ENCODE measurements around the gene JCAD. TPM values are rescaled to one million over a fixed set of nuclear protein-coding genes. Genes with fewer than 3 reads are reported as not detected.

Gene JCAD
- total RNA-seq, 1 experiment from 2014 or later: 0.54 TPM

GRCh38 chr10:30073045-30073766, 13.8 kb upstream of the JCAD start:
- BruUV-seq (replicated peaks): no TSS peak
- Mint-ChIP-seq H3K4me1 (ENCODE audit: low read depth, unreplicated experiment) (no peaks in the 10 kb centered on the region), H3K27me3 (ENCODE audit: unreplicated experiment) (peaks cover 54% of the 10 kb centered on the region), H3K36me3 (ENCODE audit: insufficient read depth, unreplicated experiment) (peaks cover 5% of the 10 kb centered on the region), H3K9me3 (ENCODE audit: low read depth, unreplicated experiment) (no peaks in the 10 kb centered on the region), H3K4me3 (ENCODE audit: low read depth, unreplicated experiment) (no peak overlapping the region), H3K27ac (ENCODE audit: unreplicated experiment) (no peak overlapping the region)
- no peak for TF ChIP-seq CTCF (IDR thresholded peaks at IDR 0.05; ENCODE audit: unreplicated experiment)
- intact Hi-C loops (cut with micrococcal nuclease; ENCODE audit: unreplicated experiment): no loop called here
- DNase-seq: no peak
- CTCF ChIA-PET: interaction anchor here (0.6 kb wide), 1 partner anchor 413 kb away, joined by 6 read pairs; no protein-coding TSS in a partner anchor

- no peaks in the 10 kb centered on the region for H3K9me3 Mint-ChIP-seq (ENCODE audit: low read depth, unreplicated experiment)
- no peak overlapping the region for H3K27ac Mint-ChIP-seq (ENCODE audit: unreplicated experiment)
- no peaks in the 10 kb centered on the region for H3K4me1 Mint-ChIP-seq (ENCODE audit: low read depth, unreplicated experiment)
- no peak for TF ChIP-seq CTCF (IDR thresholded peaks at IDR 0.05; ENCODE audit: unreplicated experiment)
- CTCF ChIA-PET: interaction anchor here (1.0 kb wide), 1 partner anchor 9 kb away, joined by 3 read pairs; no protein-coding TSS in a partner anchor
- BruUV-seq (replicated peaks): no TSS peak
- DNase-seq: no peak
- peaks cover 5% of the 10 kb centered on the region for H3K36me3 Mint-ChIP-seq (ENCODE audit: insufficient read depth, unreplicated experiment)
- intact Hi-C loops (cut with micrococcal nuclease; ENCODE audit: unreplicated experiment): no loop called here
- H3K4me3 Mint-ChIP-seq (ENCODE audit: low read depth, unreplicated experiment): no peak overlapping the region
- peaks cover 42% of the 10 kb centered on the region for H3K27me3 Mint-ChIP-seq (ENCODE audit: unreplicated experiment)
Observed at GRCh38 chr10:30072068-30072467, 12.7 kb upstream of the JCAD start.

GRCh38 chr10:30070001-30070685, 10.8 kb upstream of the JCAD start:
- TF ChIP-seq CTCF (IDR thresholded peaks at IDR 0.05; ENCODE audit: unreplicated experiment): no peak
- DNase-seq: no peak
- Mint-ChIP-seq H3K4me3 (ENCODE audit: low read depth, unreplicated experiment) (no peak overlapping the region), H3K27me3 (ENCODE audit: unreplicated experiment) (peaks cover 23% of the 10 kb centered on the region), H3K27ac (ENCODE audit: unreplicated experiment) (no peak overlapping the region), H3K9me3 (ENCODE audit: low read depth, unreplicated experiment) (no peaks in the 10 kb centered on the region), H3K4me1 (ENCODE audit: low read depth, unreplicated experiment) (no peaks in the 10 kb centered on the region), H3K36me3 (ENCODE audit: insufficient read depth, unreplicated experiment) (peaks cover 5% of the 10 kb centered on the region)
- CTCF ChIA-PET: no interaction called here
- intact Hi-C loops (cut with micrococcal nuclease; ENCODE audit: unreplicated experiment): no loop called here
- BruUV-seq (replicated peaks): no TSS peak

GRCh38 chr10:30068492-30069223, 9.3 kb upstream of the JCAD start:
- H3K36me3 Mint-ChIP-seq (ENCODE audit: insufficient read depth, unreplicated experiment): peaks cover 5% of the 10 kb centered on the region
- H3K4me3 Mint-ChIP-seq (ENCODE audit: low read depth, unreplicated experiment): no peak overlapping the region
- no peak overlapping the region for H3K27ac Mint-ChIP-seq (ENCODE audit: unreplicated experiment)
- CTCF ChIA-PET: interaction anchor here (0.7 kb wide), 1 partner anchor 139 kb away, joined by 4 read pairs; no protein-coding TSS in a partner anchor
- intact Hi-C loops (cut with micrococcal nuclease; ENCODE audit: unreplicated experiment): no loop called here
- no TSS peak for BruUV-seq (replicated peaks)
- no peak for DNase-seq
- H3K4me1 Mint-ChIP-seq (ENCODE audit: low read depth, unreplicated experiment): no peaks in the 10 kb centered on the region
- H3K27me3 Mint-ChIP-seq (ENCODE audit: unreplicated experiment): peaks cover 8% of the 10 kb centered on the region
- H3K9me3 Mint-ChIP-seq (ENCODE audit: low read depth, unreplicated experiment): no peaks in the 10 kb centered on the region
- TF ChIP-seq CTCF (IDR thresholded peaks at IDR 0.05; ENCODE audit: unreplicated experiment): no peak

Data from Calu3 (cell line).